ENCODE data around the gene TENM3. TPM values are rescaled to one million over a fixed set of nuclear protein-coding genes. Genes with fewer than 3 reads are reported as not detected.

Gene TENM3
- total and polyA plus RNA-seq, 2 of the 8 experiments (the other 6 are each of a cell fraction or from before 2014, with no cell fraction given) = 36.9 to 69.3 TPM

GRCh38 chr4:182504463-182504862, 261.3 kb downstream of the TENM3 start:
- ChIA-PET CTCF (ENCODE audit: partially characterized antibody) (no interaction called here), POLR2A (ENCODE audit: partially characterized antibody) (no interaction called here)
- H3K4me2 ChIP-seq (ENCODE audit: insufficient read depth in 1 of 2, low read depth in 2 of 2, low read length in 2 of 2) = peak overlapping the region; percentile 33 to 58; a peak in 2 of 4 replicates
- H3K79me2 ChIP-seq (ENCODE audit: control insufficient read depth in 1 of 2, insufficient read depth in 2 of 2, low read length in 2 of 2) = peaks cover 0 to 76% of the 10 kb centered on the region in 2 experiments; a peak in 2 of 4 replicates
- DNase-seq (ENCODE audit: low read depth in 1 of 2, low spot score in 2 of 2) = no peak
- no peak overlapping the region for H2AFZ ChIP-seq (ENCODE audit: low read length)
- H3K36me3 ChIP-seq (ENCODE audit: control insufficient read depth in 2 of 4, insufficient read depth in 4 of 4, low read length in 3 of 4) = no peaks in the 10 kb centered on the region
- H3K14ac ChIP-seq (ENCODE audit: insufficient read length) = no peak overlapping the region
- H3K18ac ChIP-seq (ENCODE audit: extremely low read depth, low read length) = no peak overlapping the region
- no peak overlapping the region for H2BK15ac ChIP-seq (ENCODE audit: low read length)
- no peak overlapping the region for H2BK12ac ChIP-seq (ENCODE audit: low read depth, low read length)
- H3K9ac ChIP-seq (replicated peaks in 1 of 4; ENCODE audit: extremely low read depth in 1 of 4, low read depth in 3 of 4, low read length in 3 of 4) = 0 out of 7 replicates have a peak overlapping the region, but pooled peaks of 1 of the 4 experiments have one; percentile 17
- no peak overlapping the region for H2BK120ac ChIP-seq (replicated peaks; ENCODE audit: low read depth, low read length)
- no peak overlapping the region for H4K5ac ChIP-seq (ENCODE audit: insufficient read length, low read depth, low read length)
- 40% methylated on average over 5 of the region's 5 CpGs; no CpG with 5 or more reads in 1 of the 2 experiments for WGBS, 2 experiments (ENCODE audit: extremely low coverage in 1 of 2, insufficient coverage in 1 of 2, insufficient read length in 1 of 2, insufficient replicate concordance in 2 of 2, low coverage in 1 of 2, low lambda C conversion rate in 2 of 2, missing lambda C conversion rate in 1 of 2)
- H3K4me3 ChIP-seq (ENCODE audit: extremely low read depth in 1 of 4, insufficient read depth in 2 of 4, low read depth in 3 of 4, low read length in 4 of 4) = peak overlapping the region in 1 of 4 experiments; percentile 35; a peak in 1 of 8 replicates
- H3K9me3 ChIP-seq (ENCODE audit: insufficient read depth in 2 of 2, low read depth in 1 of 2, low read length in 1 of 2) = no peaks in the 10 kb centered on the region
- H3K79me1 ChIP-seq (ENCODE audit: low read depth, low read length) = no peaks in the 10 kb centered on the region; the same call in 1 of the 2 replicates
- H3K56ac ChIP-seq (replicated peaks; ENCODE audit: insufficient read length, low read depth, low read length) = no peak overlapping the region
- no peaks in the 10 kb centered on the region for H3K27me3 ChIP-seq (replicated peaks in 1 of 4; ENCODE audit: control insufficient read depth in 3 of 4, extremely low read depth in 1 of 4, insufficient read depth in 3 of 4, low read length in 3 of 4)
- H3K4ac ChIP-seq (replicated peaks; ENCODE audit: insufficient read length, low read depth, low read length) = no peak overlapping the region
- no peak overlapping the region for H4K91ac ChIP-seq (replicated peaks; ENCODE audit: insufficient read length, low read length)
- H2AK5ac ChIP-seq (ENCODE audit: low read depth, low read length) = no peak overlapping the region
- no peak overlapping the region for H2BK5ac ChIP-seq (ENCODE audit: low read depth, low read length)
- no peak overlapping the region for H3K27ac ChIP-seq (ENCODE audit: low read depth, low read length)
- H4K20me1 ChIP-seq (replicated peaks in 1 of 2; ENCODE audit: control insufficient read depth in 1 of 2, insufficient read depth in 2 of 2, low read length in 2 of 2) = no peaks in the 10 kb centered on the region
- peaks cover 2 to 25% (median 14%) of the 10 kb centered on the region in 4 experiments; a peak in 5 of 7 replicates for H3K4me1 ChIP-seq (replicated peaks in 1 of 4; ENCODE audit: control insufficient read depth in 3 of 4, insufficient read depth in 4 of 4, low read length in 3 of 4)
- H2BK20ac ChIP-seq (ENCODE audit: low read length) = no peak overlapping the region
- H3K23ac ChIP-seq (ENCODE audit: insufficient read length) = no peak overlapping the region
- no peak overlapping the region for H4K8ac ChIP-seq (ENCODE audit: extremely low read depth, insufficient read depth, low read length)
- no peaks in the 10 kb centered on the region for H3K23me2 ChIP-seq (ENCODE audit: low read depth, low read length)
- FAIRE-seq = no peak
- TF ChIP-seq GABPA (IDR thresholded peaks at IDR 0.05; ENCODE audit: borderline replicate concordance, insufficient read depth, low read length) = no peak
- TF ChIP-seq JUND (IDR thresholded peaks at IDR 0.05; ENCODE audit: low read length) = no peak
- TF ChIP-seq SP2 (IDR thresholded peaks at IDR 0.05; ENCODE audit: low read length) = no peak
- no peak for TF ChIP-seq NRF1 (IDR thresholded peaks at IDR 0.05; ENCODE audit: low read depth, low read length)
